PC-9 (cell line): ENCODE measurements around the gene EID1.

Source experiments
- EZH2 ChIP-seq: fragments of 200-600 bp; sonication (generic); IDR thresholded peaks from 2 replicates; pipeline ENCODE4 v1.8.0; 2017; ENCODE audit warnings: antibody characterized with exemption, low read depth
- TF ChIP-seq, protein P1 (sequence below): fragments of 200-600 bp; sonication (generic); conservative IDR thresholded peaks from 2 replicates; pipeline ENCODE4 v1.6.1; 2017; ENCODE audit warnings: mixed run types, antibody characterized with exemption, mild to moderate bottlenecking, moderate library complexity

DNA sequence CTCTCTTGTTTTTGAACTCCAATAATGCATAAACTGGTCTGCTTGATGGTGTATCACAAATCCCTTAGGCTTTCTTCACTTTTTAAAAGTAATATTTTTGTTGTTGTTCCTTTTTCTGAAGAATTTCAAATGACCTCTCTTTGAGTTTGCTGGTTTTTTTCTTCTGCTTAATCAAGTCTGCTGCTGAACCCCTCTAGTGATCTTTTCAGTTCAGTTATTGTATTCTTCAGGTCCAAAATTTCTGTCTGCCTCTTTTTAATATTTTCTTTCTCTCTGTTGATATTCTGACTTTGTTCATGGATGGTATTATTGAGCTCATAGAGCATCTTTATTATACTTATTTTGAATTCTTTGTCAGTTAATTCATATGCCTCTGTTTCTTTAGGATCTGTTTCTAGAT is 45.3 kb upstream of the EID1 start:
- TF ChIP-seq, protein P1, sequence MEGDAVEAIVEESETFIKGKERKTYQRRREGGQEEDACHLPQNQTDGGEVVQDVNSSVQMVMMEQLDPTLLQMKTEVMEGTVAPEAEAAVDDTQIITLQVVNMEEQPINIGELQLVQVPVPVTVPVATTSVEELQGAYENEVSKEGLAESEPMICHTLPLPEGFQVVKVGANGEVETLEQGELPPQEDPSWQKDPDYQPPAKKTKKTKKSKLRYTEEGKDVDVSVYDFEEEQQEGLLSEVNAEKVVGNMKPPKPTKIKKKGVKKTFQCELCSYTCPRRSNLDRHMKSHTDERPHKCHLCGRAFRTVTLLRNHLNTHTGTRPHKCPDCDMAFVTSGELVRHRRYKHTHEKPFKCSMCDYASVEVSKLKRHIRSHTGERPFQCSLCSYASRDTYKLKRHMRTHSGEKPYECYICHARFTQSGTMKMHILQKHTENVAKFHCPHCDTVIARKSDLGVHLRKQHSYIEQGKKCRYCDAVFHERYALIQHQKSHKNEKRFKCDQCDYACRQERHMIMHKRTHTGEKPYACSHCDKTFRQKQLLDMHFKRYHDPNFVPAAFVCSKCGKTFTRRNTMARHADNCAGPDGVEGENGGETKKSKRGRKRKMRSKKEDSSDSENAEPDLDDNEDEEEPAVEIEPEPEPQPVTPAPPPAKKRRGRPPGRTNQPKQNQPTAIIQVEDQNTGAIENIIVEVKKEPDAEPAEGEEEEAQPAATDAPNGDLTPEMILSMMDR, result no peak
- no peak for TF ChIP-seq EZH2
